Caco-2 (cell line): ENCODE data around the gene MPPED2. TPM values are rescaled to one million over a fixed set of nuclear protein-coding genes. Genes with fewer than 3 reads are reported as not detected.

Experiments
- BruUV-seq: library from RNA; stranded (reverse); fragments of 400-500 nt; replicated peaks from 2 replicates; lab custom pipeline; 2021; lab: Mats Ljungman, UMichigan
- CTCF ChIA-PET: fragments of 300-600 bp; sonication (Branson Sonifier 250); formaldehyde crosslinking; loops from one replicate; lab custom pipeline; 2022; ENCODE audit warnings: antibody characterized with exemption; lab: Charles Lee
- POLR2A ChIA-PET: fragments of 300-600 bp; sonication (Branson Sonifier 250); formaldehyde crosslinking; loops from one replicate; lab custom pipeline; 2022; ENCODE audit warnings: antibody characterized with exemption; lab: Charles Lee
- DNase-seq, 2 experiments: peaks; one replicate each; pipeline versions ENCODE4 v3.0.0 to v3.0.0-alpha.2; 2020 to 2022
- H3K27me3 ChIP-seq: replicated peaks from 2 replicates; pipeline ENCODE4 v1.6.0; 2011; ENCODE audit warnings: low read length; ENCODE audit not compliant: control insufficient read depth, insufficient read depth
- H3K36me3 ChIP-seq: 2 replicates; pipeline ENCODE4 v1.5.1; 2011; ENCODE audit warnings: low read length; ENCODE audit not compliant: control insufficient read depth, insufficient read depth
- H3K4me1 ChIP-seq: fragments of 250-450 bp; sonication (Bioruptor Pico); 2 replicates; pipeline ENCODE4 v1.5.1; 2020; ENCODE audit warnings: mild to moderate bottlenecking
- H3K4me3 ChIP-seq: 2 replicates; pipeline ENCODE4 v1.5.1; 2011; ENCODE audit warnings: low read depth, mild to moderate bottlenecking, control low read depth, low read length
- H3K9me3 ChIP-seq: fragments of 250-450 bp; sonication (Bioruptor Pico); 2 replicates; pipeline ENCODE4 v1.5.1; 2020; ENCODE audit warnings: mild to moderate bottlenecking, moderate library complexity
- H3K27ac Mint-ChIP-seq: one replicate; pipeline ENCODE4 v1.8.0; 2022; ENCODE audit warnings: mixed read lengths; ENCODE audit not compliant: unreplicated experiment
- H3K27me3 Mint-ChIP-seq: one replicate; pipeline ENCODE4 v1.8.0; 2022; ENCODE audit warnings: mixed read lengths; ENCODE audit not compliant: insufficient read depth, unreplicated experiment
- H3K36me3 Mint-ChIP-seq: one replicate; pipeline ENCODE4 v1.8.0; 2022; ENCODE audit warnings: mild to moderate bottlenecking, mixed read lengths; ENCODE audit not compliant: insufficient read depth, unreplicated experiment
- H3K4me1 Mint-ChIP-seq: one replicate; pipeline ENCODE4 v1.8.0; 2022; ENCODE audit warnings: low read depth, mixed read lengths; ENCODE audit not compliant: unreplicated experiment
- H3K4me3 Mint-ChIP-seq: one replicate; pipeline ENCODE4 v1.8.0; 2022; ENCODE audit warnings: mild to moderate bottlenecking, moderate library complexity, mixed read lengths; ENCODE audit not compliant: unreplicated experiment
- H3K9me3 Mint-ChIP-seq: one replicate; pipeline ENCODE4 v1.8.0; 2022; ENCODE audit warnings: mixed read lengths; ENCODE audit not compliant: unreplicated experiment
- intact Hi-C: fragments of 100-400 bp; cut with micrococcal nuclease; formaldehyde crosslinking; loops from one replicate; pipeline ENCODE4 v1.10.0; 2022; ENCODE audit not compliant: unreplicated experiment
- total RNA-seq: library from RNA; stranded (reverse); gene quantifications from 2 replicates; pipeline ENCODE4 v1.2.3, GENCODE V29; 2022
- TF ChIP-seq, protein P1 (sequence below), 2 experiments: fragments of 200-600 bp in 1 of 2; IDR thresholded peaks; 1 replicate in 1 of 2; 2 replicates in 1 of 2; pipeline versions ENCODE4 v1.5.1 to v1.8.0; 2011 to 2022; ENCODE audit warnings: antibody characterized with exemption in 1 of 2, control low read depth in 1 of 2, inconsistent platforms in 1 of 2, low read depth in 1 of 2, low read length in 1 of 2, mild to moderate bottlenecking in 1 of 2, moderate library complexity in 1 of 2; ENCODE audit not compliant: insufficient read depth in 1 of 2, severe bottlenecking in 1 of 2, unreplicated experiment in 1 of 2

MPPED2 gene
- total RNA-seq, 1 experiment from 2014 or later = not detected

DNA sequence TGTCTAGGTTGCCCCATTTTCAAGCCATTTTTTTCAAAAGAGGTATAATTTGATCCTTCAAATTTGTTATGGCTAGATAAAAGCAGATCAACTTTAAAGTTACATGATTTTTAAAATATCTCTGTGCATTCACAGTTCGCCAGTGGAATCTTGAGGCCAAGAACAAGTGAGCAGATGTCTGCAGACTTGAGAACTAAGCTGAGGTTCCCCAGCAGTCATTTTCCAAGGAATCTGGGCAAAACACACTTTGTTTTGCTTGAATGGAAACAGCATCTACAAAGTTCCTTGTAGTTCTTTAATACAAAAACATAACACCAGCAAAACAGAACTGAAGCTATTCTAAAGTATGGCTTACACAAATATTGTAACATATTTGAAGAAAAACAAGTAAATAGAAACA, 7.7 kb downstream of the MPPED2 start:
- Mint-ChIP-seq H3K9me3 (no peaks in the 10 kb centered on the region), H3K4me3 (no peak overlapping the region), H3K36me3 (no peaks in the 10 kb centered on the region), H3K27me3 (peaks cover 29% of the 10 kb centered on the region), H3K4me1 (no peaks in the 10 kb centered on the region), H3K27ac (no peak overlapping the region)
- no peaks in the 10 kb centered on the region for H3K27me3 ChIP-seq
- DNase-seq = no peak
- H3K9me3 ChIP-seq = no peaks in the 10 kb centered on the region
- ChIA-PET CTCF (no interaction called here), POLR2A (interaction anchor here (0.7 kb wide), 1 partner anchor 899 kb away, joined by 3 read pairs; no protein-coding TSS in a partner anchor)
- no peak overlapping the region for H3K4me3 ChIP-seq
- TF ChIP-seq, protein P1, sequence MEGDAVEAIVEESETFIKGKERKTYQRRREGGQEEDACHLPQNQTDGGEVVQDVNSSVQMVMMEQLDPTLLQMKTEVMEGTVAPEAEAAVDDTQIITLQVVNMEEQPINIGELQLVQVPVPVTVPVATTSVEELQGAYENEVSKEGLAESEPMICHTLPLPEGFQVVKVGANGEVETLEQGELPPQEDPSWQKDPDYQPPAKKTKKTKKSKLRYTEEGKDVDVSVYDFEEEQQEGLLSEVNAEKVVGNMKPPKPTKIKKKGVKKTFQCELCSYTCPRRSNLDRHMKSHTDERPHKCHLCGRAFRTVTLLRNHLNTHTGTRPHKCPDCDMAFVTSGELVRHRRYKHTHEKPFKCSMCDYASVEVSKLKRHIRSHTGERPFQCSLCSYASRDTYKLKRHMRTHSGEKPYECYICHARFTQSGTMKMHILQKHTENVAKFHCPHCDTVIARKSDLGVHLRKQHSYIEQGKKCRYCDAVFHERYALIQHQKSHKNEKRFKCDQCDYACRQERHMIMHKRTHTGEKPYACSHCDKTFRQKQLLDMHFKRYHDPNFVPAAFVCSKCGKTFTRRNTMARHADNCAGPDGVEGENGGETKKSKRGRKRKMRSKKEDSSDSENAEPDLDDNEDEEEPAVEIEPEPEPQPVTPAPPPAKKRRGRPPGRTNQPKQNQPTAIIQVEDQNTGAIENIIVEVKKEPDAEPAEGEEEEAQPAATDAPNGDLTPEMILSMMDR (IDR thresholded peaks at IDR 0.05; ENCODE audit: insufficient read depth in 1 of 2, low read depth in 1 of 2, low read length in 1 of 2, severe bottlenecking in 1 of 2, unreplicated experiment in 1 of 2) = no peak
- no peaks in the 10 kb centered on the region for H3K36me3 ChIP-seq
- H3K4me1 ChIP-seq = no peaks in the 10 kb centered on the region
- no TSS peak for BruUV-seq
- intact Hi-C loops = no loop called here

DNA sequence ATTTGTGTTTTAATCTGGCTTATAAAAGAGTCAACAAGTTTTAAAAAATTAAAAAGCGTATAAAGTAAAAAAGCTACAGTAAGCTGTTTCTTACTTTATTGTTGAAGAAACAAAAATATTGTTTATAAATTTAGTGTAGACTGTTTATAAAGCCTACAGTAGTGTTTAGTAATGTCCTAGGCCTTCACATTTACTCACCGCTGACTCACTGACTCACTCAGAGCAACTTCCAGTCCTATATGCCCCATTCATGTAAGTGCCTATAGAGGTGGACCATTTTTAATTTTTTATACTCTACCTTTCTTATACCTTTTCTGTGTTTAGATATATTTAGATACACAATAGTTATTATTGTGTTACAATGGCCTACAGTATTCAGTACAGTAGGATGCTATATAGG, 12.2 kb downstream of the MPPED2 start:
- no peaks in the 10 kb centered on the region for H3K9me3 ChIP-seq
- ChIA-PET POLR2A (no interaction called here), CTCF (no interaction called here)
- intact Hi-C loops = no loop called here
- Mint-ChIP-seq H3K9me3 (no peaks in the 10 kb centered on the region), H3K27me3 (peaks cover 20% of the 10 kb centered on the region), H3K27ac (no peak overlapping the region), H3K36me3 (no peaks in the 10 kb centered on the region), H3K4me1 (no peaks in the 10 kb centered on the region), H3K4me3 (no peak overlapping the region)
- BruUV-seq = no TSS peak
- DNase-seq = no peak
- no peaks in the 10 kb centered on the region for H3K27me3 ChIP-seq
- no peaks in the 10 kb centered on the region for H3K4me1 ChIP-seq
- no peaks in the 10 kb centered on the region for H3K36me3 ChIP-seq
- TF ChIP-seq, protein P1 (IDR thresholded peaks at IDR 0.05; ENCODE audit: insufficient read depth in 1 of 2, low read depth in 1 of 2, low read length in 1 of 2, severe bottlenecking in 1 of 2, unreplicated experiment in 1 of 2) = no peak
- no peak overlapping the region for H3K4me3 ChIP-seq

DNA sequence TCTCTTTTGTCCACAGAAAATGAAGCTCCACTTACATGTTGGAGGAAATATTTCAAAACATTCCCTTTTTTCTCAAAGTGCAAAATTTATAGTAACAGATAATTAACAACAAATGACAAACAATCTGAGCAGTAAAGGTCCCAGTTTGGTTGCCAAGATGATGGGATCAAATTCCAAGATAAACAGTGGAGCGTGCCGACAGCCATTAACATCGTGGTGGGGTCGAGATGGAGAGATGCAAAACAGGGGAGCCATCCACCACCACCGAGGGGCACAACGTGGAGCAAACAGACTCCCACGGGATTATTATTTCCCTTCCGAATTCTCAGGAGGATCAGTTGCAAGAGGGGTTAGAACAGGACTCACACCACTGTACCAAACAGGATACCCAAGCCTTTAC, 17.2 kb downstream of the MPPED2 start:
- ChIA-PET POLR2A (no interaction called here), CTCF (no interaction called here)
- DNase-seq = no peak
- TF ChIP-seq, protein P1 (IDR thresholded peaks at IDR 0.05; ENCODE audit: insufficient read depth in 1 of 2, low read depth in 1 of 2, low read length in 1 of 2, severe bottlenecking in 1 of 2, unreplicated experiment in 1 of 2) = no peak
- BruUV-seq = no TSS peak
- H3K36me3 ChIP-seq = no peaks in the 10 kb centered on the region
- Mint-ChIP-seq H3K4me1 (no peaks in the 10 kb centered on the region), H3K36me3 (no peaks in the 10 kb centered on the region), H3K4me3 (no peak overlapping the region), H3K27me3 (peaks cover 5% of the 10 kb centered on the region), H3K27ac (no peak overlapping the region), H3K9me3 (no peaks in the 10 kb centered on the region)
- no peaks in the 10 kb centered on the region for H3K4me1 ChIP-seq
- H3K27me3 ChIP-seq = no peaks in the 10 kb centered on the region
- H3K9me3 ChIP-seq = no peaks in the 10 kb centered on the region
- H3K4me3 ChIP-seq = no peak overlapping the region
- intact Hi-C loops = no loop called here
